Suprapubic skin (tissue), 4 donors: ENCODE data around the gene TEAD1. TPM values are rescaled to one million over a fixed set of nuclear protein-coding genes. Genes with fewer than 3 reads are reported as not detected.
A peak's percentile ranks its signal among the peaks of the same experiment; 100 is the strongest.

Experiments
- DNase-seq, 2 donors: peaks; one replicate each; pipeline ENCODE4 v3.0.0-alpha.2; 2019; ENCODE audit warnings: low spot score in 2 of 2
- H3K27ac ChIP-seq: fragments of 200-600 bp; sonication (generic); one replicate; pipeline ENCODE4 v1.5.1; 2019
- H3K27me3 ChIP-seq: fragments of 200-600 bp; sonication (generic); one replicate; pipeline ENCODE4 v1.5.1; 2019
- H3K36me3 ChIP-seq: fragments of 200-600 bp; sonication (generic); one replicate; pipeline ENCODE4 v1.5.1; 2019
- H3K4me1 ChIP-seq: fragments of 200-600 bp; sonication (generic); one replicate; pipeline ENCODE4 v1.5.1; 2019
- H3K4me3 ChIP-seq: fragments of 200-600 bp; sonication (generic); one replicate; pipeline ENCODE4 v1.5.1; 2019; ENCODE audit warnings: mild to moderate bottlenecking
- H3K9me3 ChIP-seq: fragments of 200-600 bp; sonication (generic); one replicate; pipeline ENCODE4 v1.5.1; 2019
- EP300 ChIP-seq: sonication (generic); formaldehyde crosslinking; IDR thresholded peaks from one replicate; pipeline ENCODE4 v1.6.1; 2017; ENCODE audit warnings: antibody characterized with exemption
- POLR2A ChIP-seq, 2 donors: fragments of 450-650 bp; IDR thresholded peaks; one replicate each; pipeline ENCODE4 v1.6.1; 2017; ENCODE audit warnings: antibody characterized with exemption in 2 of 2, mild to moderate bottlenecking in 2 of 2, moderate library complexity in 2 of 2
- POLR2AphosphoS5 ChIP-seq, 3 donors: sonication (generic); formaldehyde crosslinking; IDR thresholded peaks; one replicate each; pipeline ENCODE4 v1.6.1; 2017; ENCODE audit warnings: antibody characterized with exemption in 3 of 3
- WGBS: methylation state at CpG from one replicate; pipeline ENCODE4 v1.1.5; 2018; 5-methylcytosine and 5-hydroxymethylcytosine counted together
- total RNA-seq, 4 donors: library from RNA; depleted of rRNA; stranded (reverse); fragments of >200 nt; gene quantifications; one replicate each; pipeline ENCODE4 v1.1.0, GENCODE V29; 2016
- TF ChIP-seq, protein P1 (sequence below), 2 donors: fragments of 200-600 bp in 1 of 2; fragments of 450-650 bp in 1 of 2; sonication (generic) in 1 of 2; IDR thresholded peaks; one replicate each; pipeline ENCODE4 v1.5.1; 2016 to 2019; ENCODE audit warnings: antibody characterized with exemption in 2 of 2, mild to moderate bottlenecking in 1 of 2, moderate library complexity in 1 of 2

TEAD1 gene
- total RNA-seq, 4 donors from 2014 or later, result 60.3 to 84.8 (median 72.4) TPM

DNA sequence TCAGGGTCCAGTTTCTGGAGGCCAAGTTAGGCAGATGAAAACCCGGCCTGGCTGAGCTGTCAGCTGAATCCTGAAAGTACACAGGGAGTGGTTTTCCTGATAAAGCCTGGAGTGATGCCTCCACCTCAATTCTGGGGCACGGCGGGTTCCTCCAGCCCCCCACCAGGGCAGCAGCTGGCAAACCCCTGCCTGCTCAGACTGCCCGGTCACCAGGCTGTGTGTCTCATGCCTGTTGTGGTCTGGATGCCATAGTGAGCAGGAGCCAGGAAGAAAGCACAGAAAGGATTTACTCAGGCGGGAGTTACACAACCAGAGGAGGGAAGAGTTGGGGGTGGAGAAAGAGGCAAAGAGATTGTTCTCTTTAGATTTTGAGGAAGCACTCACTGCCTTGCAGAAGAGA is 215.0 kb downstream of the TEAD1 start:
- DNase-seq, result no peak

DNA sequence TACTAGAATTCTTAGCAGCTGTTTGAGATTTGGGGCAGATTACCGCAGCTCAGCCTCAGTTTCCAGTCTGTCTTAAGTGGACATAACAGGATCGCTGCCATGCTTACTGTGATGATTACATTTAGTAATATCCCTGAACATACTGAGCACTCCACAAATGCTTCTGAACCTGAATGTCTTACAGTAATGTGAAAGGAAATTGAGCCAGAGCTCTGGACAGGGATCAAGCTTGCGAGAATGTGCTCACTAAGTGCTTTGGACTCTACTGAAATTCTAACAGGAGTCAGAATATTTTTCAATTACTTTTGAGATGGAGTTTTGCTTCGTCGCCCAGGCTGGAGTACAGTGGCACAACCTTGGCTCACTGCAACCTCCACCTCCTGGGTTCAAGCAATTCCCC is 216.3 kb downstream of the TEAD1 start:
- TF ChIP-seq EP300 (no peak), POLR2AphosphoS5 (IDR thresholded peaks at IDR 0.05) (no peak)
- TF ChIP-seq, protein P1, sequence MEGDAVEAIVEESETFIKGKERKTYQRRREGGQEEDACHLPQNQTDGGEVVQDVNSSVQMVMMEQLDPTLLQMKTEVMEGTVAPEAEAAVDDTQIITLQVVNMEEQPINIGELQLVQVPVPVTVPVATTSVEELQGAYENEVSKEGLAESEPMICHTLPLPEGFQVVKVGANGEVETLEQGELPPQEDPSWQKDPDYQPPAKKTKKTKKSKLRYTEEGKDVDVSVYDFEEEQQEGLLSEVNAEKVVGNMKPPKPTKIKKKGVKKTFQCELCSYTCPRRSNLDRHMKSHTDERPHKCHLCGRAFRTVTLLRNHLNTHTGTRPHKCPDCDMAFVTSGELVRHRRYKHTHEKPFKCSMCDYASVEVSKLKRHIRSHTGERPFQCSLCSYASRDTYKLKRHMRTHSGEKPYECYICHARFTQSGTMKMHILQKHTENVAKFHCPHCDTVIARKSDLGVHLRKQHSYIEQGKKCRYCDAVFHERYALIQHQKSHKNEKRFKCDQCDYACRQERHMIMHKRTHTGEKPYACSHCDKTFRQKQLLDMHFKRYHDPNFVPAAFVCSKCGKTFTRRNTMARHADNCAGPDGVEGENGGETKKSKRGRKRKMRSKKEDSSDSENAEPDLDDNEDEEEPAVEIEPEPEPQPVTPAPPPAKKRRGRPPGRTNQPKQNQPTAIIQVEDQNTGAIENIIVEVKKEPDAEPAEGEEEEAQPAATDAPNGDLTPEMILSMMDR (IDR thresholded peaks at IDR 0.05), result no peak
- H3K4me1 ChIP-seq, result peaks cover 12% of the 10 kb centered on the region
- 96% methylated on average over 4 of the region's 5 CpGs for WGBS

More for the DNA sequence above, 215.0 kb downstream of the TEAD1 start:
- no peaks in the 10 kb centered on the region for H3K27me3 ChIP-seq
- peaks cover 12% of the 10 kb centered on the region for H3K4me1 ChIP-seq
- TF ChIP-seq POLR2A (IDR thresholded peaks at IDR 0.05) (no peak), EP300 (no peak), POLR2AphosphoS5 (IDR thresholded peaks at IDR 0.05) (no peak)
- TF ChIP-seq, protein P1 (IDR thresholded peaks at IDR 0.05), result no peak
- H3K27ac ChIP-seq, result peak overlapping the region; percentile 59
- peaks cover 3% of the 10 kb centered on the region for H3K36me3 ChIP-seq
- H3K4me3 ChIP-seq, result no peak overlapping the region
- WGBS, result 62% methylated on average over 4 of the region's 5 CpGs
- no peaks in the 10 kb centered on the region for H3K9me3 ChIP-seq

DNA sequence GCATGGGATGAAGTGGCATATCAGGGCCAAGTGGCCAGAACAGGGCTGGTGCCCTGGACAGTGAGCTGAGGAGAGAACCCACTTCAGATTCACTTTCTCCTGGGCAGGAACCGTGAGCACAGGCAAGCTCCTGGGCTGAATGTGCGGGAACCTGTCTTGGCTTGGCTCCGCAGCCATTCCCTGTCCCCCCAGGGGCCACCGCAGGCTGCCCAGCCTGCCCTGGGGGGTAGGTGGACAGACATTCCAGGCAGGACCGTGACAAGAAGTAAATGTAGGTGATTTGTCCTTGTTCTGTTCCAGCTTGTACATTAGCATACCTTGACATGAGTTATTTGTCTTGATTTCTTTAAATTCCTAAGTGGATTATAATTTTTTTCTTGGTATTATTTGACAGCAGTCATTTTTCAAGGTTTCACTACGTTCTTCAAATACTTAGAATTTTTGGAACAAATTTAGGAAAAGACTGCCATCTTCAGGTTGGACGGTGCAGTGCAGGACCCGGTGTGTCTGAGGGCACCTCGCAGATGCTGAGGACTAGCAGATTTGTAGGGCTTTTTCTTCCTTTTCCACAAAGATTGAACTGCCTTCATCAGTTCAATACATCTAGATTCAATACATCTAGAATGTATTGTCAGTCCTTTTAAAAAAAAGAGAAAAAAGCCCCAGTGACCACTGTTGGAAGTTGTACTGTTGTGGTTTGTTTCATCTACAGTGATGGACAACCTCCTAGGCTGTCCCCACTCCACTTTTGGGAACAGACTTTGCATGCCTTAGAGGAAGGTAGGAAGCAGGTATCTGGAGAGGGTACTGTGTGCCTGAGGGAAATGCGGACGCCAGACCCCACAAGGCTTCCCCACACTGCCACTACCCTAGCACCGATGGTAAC is 219.8 kb downstream of the TEAD1 start:
- H3K27ac ChIP-seq, result no peak overlapping the region
- peak in 1 of 2 donors; percentile 78 for DNase-seq

More for the DNA sequence above, 216.3 kb downstream of the TEAD1 start:
- Histone ChIP-seq H3K4me3 (no peak overlapping the region), H3K9me3 (no peaks in the 10 kb centered on the region), H3K27me3 (no peaks in the 10 kb centered on the region), H3K27ac (no peak overlapping the region), H3K36me3 (no peaks in the 10 kb centered on the region)
- no peak for DNase-seq

DNA sequence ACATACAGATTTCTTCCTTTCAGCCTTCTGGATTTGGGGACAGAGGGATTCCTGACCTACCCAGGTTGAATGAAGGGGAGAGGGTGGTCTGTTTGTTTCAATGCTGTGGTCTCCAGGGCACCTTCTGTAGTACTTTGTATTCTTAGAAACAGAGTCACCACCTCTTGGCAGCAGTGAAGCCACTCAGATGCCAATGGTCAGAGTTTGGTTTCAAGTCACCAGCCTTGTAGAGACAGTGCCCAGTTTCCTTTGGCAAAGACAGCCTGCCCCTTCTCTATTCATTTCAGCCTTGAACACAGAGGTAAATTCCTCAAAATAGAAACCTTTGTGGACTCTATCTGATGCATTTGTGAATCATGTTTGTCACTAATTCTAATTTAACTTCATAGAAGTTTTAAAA is 223.2 kb downstream of the TEAD1 start:
- no peak overlapping the region for H3K4me3 ChIP-seq
- TF ChIP-seq EP300, result no peak
- no peak for TF ChIP-seq POLR2AphosphoS5 (IDR thresholded peaks at IDR 0.05)
- TF ChIP-seq, protein P1 (IDR thresholded peaks at IDR 0.05), result no peak
- TF ChIP-seq POLR2A (IDR thresholded peaks at IDR 0.05), result no peak
- H3K9me3 ChIP-seq, result no peaks in the 10 kb centered on the region
- DNase-seq, result no peak
- no peaks in the 10 kb centered on the region for H3K27me3 ChIP-seq
- H3K36me3 ChIP-seq, result peaks cover 8% of the 10 kb centered on the region
- H3K27ac ChIP-seq, result no peak overlapping the region
- peaks cover 7% of the 10 kb centered on the region for H3K4me1 ChIP-seq

More for the DNA sequence above, 219.8 kb downstream of the TEAD1 start:
- Histone ChIP-seq H3K4me1 (peaks cover 10% of the 10 kb centered on the region), H3K4me3 (no peak overlapping the region), H3K9me3 (no peaks in the 10 kb centered on the region), H3K27me3 (no peaks in the 10 kb centered on the region), H3K36me3 (no peaks in the 10 kb centered on the region)
- 37% methylated on average over 12 of the region's 12 CpGs for WGBS
- TF ChIP-seq EP300 (no peak), POLR2A (IDR thresholded peaks at IDR 0.05) (no peak)
- TF ChIP-seq, protein P1 (IDR thresholded peaks at IDR 0.05), result peak; percentile 88

DNA sequence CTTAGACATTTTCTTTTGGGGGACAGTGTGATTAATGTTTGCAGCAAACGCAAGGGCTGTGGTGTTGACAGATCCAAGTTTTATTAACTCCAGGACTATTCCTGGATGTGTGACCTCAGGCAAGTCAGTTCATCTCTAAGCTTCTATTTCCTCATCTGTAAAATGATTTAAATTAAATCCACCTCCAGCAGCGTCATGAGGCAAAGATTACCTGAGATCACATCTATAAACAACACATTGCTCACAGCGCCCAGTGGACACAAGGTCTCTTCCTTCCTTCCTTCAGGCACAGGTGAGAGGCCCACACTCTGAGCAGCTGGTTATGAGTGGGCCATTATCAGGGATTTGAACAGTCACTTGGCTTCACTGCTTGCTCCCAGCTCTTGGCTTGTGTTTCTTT is 223.6 kb downstream of the TEAD1 start:
- DNase-seq, result no peak
- 61% methylated on average over 3 of the region's 3 CpGs for WGBS
- Histone ChIP-seq H3K27me3 (no peaks in the 10 kb centered on the region), H3K36me3 (peaks cover 12% of the 10 kb centered on the region), H3K4me3 (no peak overlapping the region), H3K9me3 (no peaks in the 10 kb centered on the region), H3K27ac (no peak overlapping the region), H3K4me1 (peaks cover 7% of the 10 kb centered on the region)
- TF ChIP-seq, protein P1 (IDR thresholded peaks at IDR 0.05), result no peak
- TF ChIP-seq POLR2AphosphoS5 (IDR thresholded peaks at IDR 0.05) (no peak), POLR2A (IDR thresholded peaks at IDR 0.05) (no peak), EP300 (no peak)
